Trophoblast cell (in vitro differentiated cells and primary cell): ENCODE results near the gene PAIP2.

Experiments used
- DNase-seq, 2 donors: peaks; one replicate each; pipeline ENCODE4 v3.0.0-alpha.2; 2016
- H2AFZ ChIP-seq: 2 replicates; pipeline ENCODE4 v1.6.1; 2013; ENCODE audit warnings: low read length, moderate library complexity, mild to moderate bottlenecking; ENCODE audit not compliant: insufficient read depth, poor library complexity
- H2AK5ac ChIP-seq: 2 replicates; pipeline ENCODE4 v1.6.1; 2013; ENCODE audit warnings: mild to moderate bottlenecking, low read length
- H2BK120ac ChIP-seq: 2 replicates; pipeline ENCODE4 v1.6.1; 2013; ENCODE audit warnings: low read length, mild to moderate bottlenecking, moderate library complexity; ENCODE audit not compliant: insufficient read depth, poor library complexity
- H2BK12ac ChIP-seq: 2 replicates; pipeline ENCODE4 v1.6.1; 2013; ENCODE audit warnings: mild to moderate bottlenecking, low read length, moderate library complexity
- H2BK5ac ChIP-seq: 2 replicates; pipeline ENCODE4 v1.6.1; 2013; ENCODE audit warnings: low read length, low read depth, moderate library complexity, mild to moderate bottlenecking; ENCODE audit not compliant: poor library complexity
- H3K14ac ChIP-seq: 2 replicates; pipeline ENCODE4 v1.6.1; 2013; ENCODE audit warnings: mild to moderate bottlenecking, low read length
- H3K18ac ChIP-seq: 2 replicates; pipeline ENCODE4 v1.6.1; 2013; ENCODE audit warnings: mild to moderate bottlenecking, low read length
- H3K23ac ChIP-seq: 2 replicates; pipeline ENCODE4 v1.6.1; 2013; ENCODE audit warnings: low read length
- H3K27ac ChIP-seq: 2 replicates; pipeline ENCODE4 v1.5.1; 2013; ENCODE audit warnings: low read depth, mild to moderate bottlenecking, inconsistent platforms, low read length, moderate library complexity
- H3K27me3 ChIP-seq: 2 replicates; pipeline ENCODE4 v1.6.1; 2013; ENCODE audit warnings: inconsistent platforms, mild to moderate bottlenecking, low read length, moderate library complexity; ENCODE audit not compliant: insufficient read depth
- H3K36me3 ChIP-seq, 2 experiments: 1 replicate in 1 of 2; 2 replicates in 1 of 2; pipeline ENCODE4 v1.6.1; 2013; ENCODE audit warnings: low read length in 2 of 2, mild to moderate bottlenecking in 2 of 2, moderate library complexity in 1 of 2; ENCODE audit not compliant: insufficient read depth in 2 of 2, control insufficient read depth in 1 of 2
- H3K4ac ChIP-seq: 2 replicates; pipeline ENCODE4 v1.6.1; 2013; ENCODE audit warnings: low read depth, mild to moderate bottlenecking, low read length, moderate library complexity
- H3K4me1 ChIP-seq, 2 experiments: 1 replicate in 1 of 2; 2 replicates in 1 of 2; pipeline ENCODE4 v1.6.1; 2013; ENCODE audit warnings: low read length in 2 of 2, mild to moderate bottlenecking in 2 of 2, moderate library complexity in 1 of 2; ENCODE audit not compliant: insufficient read depth in 2 of 2, control insufficient read depth in 1 of 2
- H3K4me2 ChIP-seq: 2 replicates; pipeline ENCODE4 v1.6.1; 2013; ENCODE audit warnings: inconsistent platforms, mild to moderate bottlenecking, low read length, moderate library complexity
- H3K4me3 ChIP-seq: 2 replicates; pipeline ENCODE4 v1.5.1; 2013; ENCODE audit warnings: mild to moderate bottlenecking, low read depth, low read length, inconsistent platforms
- H3K79me1 ChIP-seq: one replicate; pipeline ENCODE4 v1.6.1; 2013; ENCODE audit warnings: low read length
- H3K79me2 ChIP-seq: 2 replicates; pipeline ENCODE4 v1.6.1; 2013; ENCODE audit warnings: low read length, mild to moderate bottlenecking; ENCODE audit not compliant: control insufficient read depth, insufficient read depth, poor library complexity
- H3K9ac ChIP-seq: 2 replicates; pipeline ENCODE4 v1.6.1; 2013; ENCODE audit warnings: mild to moderate bottlenecking, low read length
- H3K9me3 ChIP-seq: 2 replicates; pipeline ENCODE4 v1.6.1; 2013; ENCODE audit warnings: low read depth, mild to moderate bottlenecking, control low read depth, inconsistent platforms, low read length; ENCODE audit not compliant: insufficient read depth
- H4K12ac ChIP-seq: 2 replicates; pipeline ENCODE4 v1.6.1; 2013; ENCODE audit warnings: low read depth, mild to moderate bottlenecking, low read length, moderate library complexity
- H4K8ac ChIP-seq: 2 replicates; pipeline ENCODE4 v1.6.1; 2013; ENCODE audit warnings: low read depth, mild to moderate bottlenecking, low read length, moderate library complexity
- H4K91ac ChIP-seq: one replicate; pipeline ENCODE4 v1.6.1; 2013; ENCODE audit warnings: low read depth, mild to moderate bottlenecking, low read length, moderate library complexity
- WGBS: extraction: QIAGEN DNeasy Blood & Tissue Kit; methylation state at CpG from one replicate; pipeline ENCODE4 v1.1.7; 2013; ENCODE audit warnings: missing lambda C conversion rate; ENCODE audit not compliant: insufficient read length, insufficient coverage; ENCODE audit errors: extremely low coverage; 5-methylcytosine and 5-hydroxymethylcytosine counted together

Gene PAIP2

GRCh38 chr5:139377226-139377625 lies 35.6 kb downstream of the PAIP2 start:
- Histone ChIP-seq H3K79me2 (no peaks in the 10 kb centered on the region), H2BK12ac (no peak overlapping the region), H3K4me3 (no peak overlapping the region), H3K18ac (no peak overlapping the region), H4K91ac (no peak overlapping the region), H4K12ac (no peak overlapping the region), H3K4ac (no peak overlapping the region), H3K4me2 (no peak overlapping the region), H2AK5ac (no peak overlapping the region), H3K4me1 (no peaks in the 10 kb centered on the region), H4K8ac (no peak overlapping the region), H2BK120ac (no peak overlapping the region), H3K9me3 (no peaks in the 10 kb centered on the region), H3K9ac (no peak overlapping the region), H3K27me3 (no peaks in the 10 kb centered on the region), H3K27ac (no peak overlapping the region), H3K79me1 (no peaks in the 10 kb centered on the region), H2BK5ac (no peak overlapping the region), H2AFZ (no peak overlapping the region), H3K36me3 (peaks cover 3 to 11% of the 10 kb centered on the region in 2 experiments), H3K14ac (no peak overlapping the region), H3K23ac (no peak overlapping the region)
- no CpG with 5 or more reads among the region's 3 CpGs for WGBS
- no peak for DNase-seq

DNA sequence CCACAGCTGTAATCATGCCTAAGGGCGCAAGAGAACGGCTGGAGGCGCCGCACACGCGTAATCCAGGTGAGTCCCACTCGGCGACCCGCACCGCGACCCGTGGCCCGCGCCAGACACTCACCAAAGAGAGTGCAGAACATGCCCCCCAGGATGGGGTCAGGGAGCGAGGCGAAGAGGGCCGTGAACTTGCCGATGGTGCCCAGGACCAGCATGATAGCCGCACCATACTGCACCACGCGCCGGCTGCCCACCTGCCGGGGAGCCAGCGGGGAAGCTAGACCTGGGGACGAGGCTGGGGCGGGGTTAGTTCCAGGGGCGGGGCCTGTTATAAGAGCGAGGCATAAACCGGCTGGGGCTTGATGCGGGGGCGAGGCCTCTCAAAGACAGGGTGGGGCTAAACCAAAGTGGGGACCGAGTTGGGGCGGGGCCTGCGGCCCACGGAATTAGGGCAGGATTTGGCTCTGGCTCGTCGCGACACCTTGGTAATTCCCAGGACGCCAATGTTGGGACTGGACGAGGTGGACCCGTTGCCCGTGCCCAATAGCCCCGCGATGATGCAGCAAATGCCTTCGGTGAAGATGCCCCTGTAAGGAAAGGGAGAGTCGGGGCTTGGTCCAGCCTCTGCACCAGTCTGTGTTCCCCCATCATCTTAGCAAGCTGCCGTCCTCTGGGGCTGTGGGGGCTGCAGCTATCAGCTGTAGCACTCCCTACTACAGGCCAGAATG lies 36.6 kb downstream of the PAIP2 start:
- no peak overlapping the region for H2AFZ ChIP-seq
- H3K4ac ChIP-seq, result no peak overlapping the region
- H3K4me3 ChIP-seq, result peak overlapping the region; percentile 34
- no peak overlapping the region for H2BK120ac ChIP-seq
- no peak overlapping the region for H3K27ac ChIP-seq
- no peak overlapping the region for H4K12ac ChIP-seq
- peak; percentile 7 to 44 for DNase-seq
- no peak overlapping the region for H2AK5ac ChIP-seq
- no peak overlapping the region for H2BK5ac ChIP-seq
- peaks cover 3 to 11% of the 10 kb centered on the region in 2 experiments for H3K36me3 ChIP-seq
- H2BK12ac ChIP-seq, result no peak overlapping the region
- no peak overlapping the region for H3K9ac ChIP-seq
- no peaks in the 10 kb centered on the region for H3K79me1 ChIP-seq
- no CpG with 5 or more reads among the region's 47 CpGs for WGBS
- H4K91ac ChIP-seq, result no peak overlapping the region
- no peaks in the 10 kb centered on the region for H3K9me3 ChIP-seq
- no peak overlapping the region for H3K23ac ChIP-seq
- H3K14ac ChIP-seq, result no peak overlapping the region
- no peak overlapping the region for H3K4me2 ChIP-seq
- no peak overlapping the region for H4K8ac ChIP-seq
- no peaks in the 10 kb centered on the region for H3K79me2 ChIP-seq
- no peaks in the 10 kb centered on the region for H3K27me3 ChIP-seq
- H3K18ac ChIP-seq, result no peak overlapping the region
- H3K4me1 ChIP-seq, result peaks cover 0 to 4% of the 10 kb centered on the region in 2 experiments

DNA sequence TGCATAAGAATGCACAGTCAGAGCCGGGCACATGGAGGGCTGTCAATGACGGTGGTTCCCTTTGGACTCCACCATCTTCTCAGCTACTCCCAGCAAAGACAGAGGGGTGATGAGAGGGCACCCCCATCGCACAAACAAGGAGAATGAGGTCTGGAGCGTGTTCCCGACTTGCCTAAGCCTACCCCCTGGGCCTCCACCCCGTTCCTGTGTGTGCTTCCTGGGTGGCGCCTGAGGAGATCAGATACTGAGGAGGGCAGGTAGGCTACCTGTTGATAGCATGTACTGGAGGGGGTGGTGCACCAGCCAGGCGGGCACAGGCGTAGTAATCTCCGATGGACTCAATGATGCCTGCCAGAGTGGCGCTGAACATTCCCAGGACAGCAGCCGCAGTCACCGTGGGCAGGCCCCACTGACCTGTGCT lies 37.3 kb downstream of the PAIP2 start:
- Histone ChIP-seq H3K4ac (no peak overlapping the region), H2AK5ac (no peak overlapping the region), H3K9ac (no peak overlapping the region), H3K27ac (no peak overlapping the region), H4K91ac (no peak overlapping the region), H3K18ac (no peak overlapping the region), H3K79me1 (no peaks in the 10 kb centered on the region), H2BK12ac (no peak overlapping the region), H3K4me1 (peaks cover under 1 to 5% of the 10 kb centered on the region in 2 experiments), H4K8ac (no peak overlapping the region), H2AFZ (no peak overlapping the region), H2BK5ac (no peak overlapping the region), H3K14ac (no peak overlapping the region), H3K79me2 (no peaks in the 10 kb centered on the region), H3K36me3 (peaks cover 3 to 8% of the 10 kb centered on the region in 2 experiments), H4K12ac (no peak overlapping the region), H2BK120ac (no peak overlapping the region), H3K4me2 (no peak overlapping the region), H3K23ac (no peak overlapping the region), H3K4me3 (no peak overlapping the region), H3K9me3 (no peaks in the 10 kb centered on the region), H3K27me3 (no peaks in the 10 kb centered on the region)
- WGBS, result no CpG with 5 or more reads among the region's 13 CpGs
- DNase-seq, result no peak

GRCh38 chr5:139379626-139380449 lies 38.2 kb downstream of the PAIP2 start:
- Histone ChIP-seq H3K79me1 (peaks cover 5% of the 10 kb centered on the region), H3K9me3 (no peaks in the 10 kb centered on the region), H3K9ac (no peak overlapping the region), H3K14ac (no peak overlapping the region), H3K4me1 (peaks cover 5 to 9% of the 10 kb centered on the region in 2 experiments), H2BK120ac (no peak overlapping the region), H3K4me3 (no peak overlapping the region), H2AK5ac (no peak overlapping the region), H3K27me3 (no peaks in the 10 kb centered on the region), H3K36me3 (peaks cover 3 to 5% of the 10 kb centered on the region in 2 experiments), H3K79me2 (no peaks in the 10 kb centered on the region), H3K18ac (no peak overlapping the region), H3K4me2 (no peak overlapping the region), H3K4ac (no peak overlapping the region), H4K12ac (no peak overlapping the region), H2BK5ac (no peak overlapping the region), H3K27ac (no peak overlapping the region), H2AFZ (no peak overlapping the region), H2BK12ac (no peak overlapping the region), H4K91ac (no peak overlapping the region), H3K23ac (no peak overlapping the region), H4K8ac (no peak overlapping the region)
- DNase-seq, result no peak
- no CpG with 5 or more reads among the region's 15 CpGs for WGBS
